ENCODE data around the gene EHD1. TPM values are rescaled to one million over a fixed set of nuclear protein-coding genes. Genes with fewer than 3 reads are reported as not detected.

The EHD1 gene
- total RNA-seq, 2 experiments from 2014 or later: 131 to 149 TPM

DNA sequence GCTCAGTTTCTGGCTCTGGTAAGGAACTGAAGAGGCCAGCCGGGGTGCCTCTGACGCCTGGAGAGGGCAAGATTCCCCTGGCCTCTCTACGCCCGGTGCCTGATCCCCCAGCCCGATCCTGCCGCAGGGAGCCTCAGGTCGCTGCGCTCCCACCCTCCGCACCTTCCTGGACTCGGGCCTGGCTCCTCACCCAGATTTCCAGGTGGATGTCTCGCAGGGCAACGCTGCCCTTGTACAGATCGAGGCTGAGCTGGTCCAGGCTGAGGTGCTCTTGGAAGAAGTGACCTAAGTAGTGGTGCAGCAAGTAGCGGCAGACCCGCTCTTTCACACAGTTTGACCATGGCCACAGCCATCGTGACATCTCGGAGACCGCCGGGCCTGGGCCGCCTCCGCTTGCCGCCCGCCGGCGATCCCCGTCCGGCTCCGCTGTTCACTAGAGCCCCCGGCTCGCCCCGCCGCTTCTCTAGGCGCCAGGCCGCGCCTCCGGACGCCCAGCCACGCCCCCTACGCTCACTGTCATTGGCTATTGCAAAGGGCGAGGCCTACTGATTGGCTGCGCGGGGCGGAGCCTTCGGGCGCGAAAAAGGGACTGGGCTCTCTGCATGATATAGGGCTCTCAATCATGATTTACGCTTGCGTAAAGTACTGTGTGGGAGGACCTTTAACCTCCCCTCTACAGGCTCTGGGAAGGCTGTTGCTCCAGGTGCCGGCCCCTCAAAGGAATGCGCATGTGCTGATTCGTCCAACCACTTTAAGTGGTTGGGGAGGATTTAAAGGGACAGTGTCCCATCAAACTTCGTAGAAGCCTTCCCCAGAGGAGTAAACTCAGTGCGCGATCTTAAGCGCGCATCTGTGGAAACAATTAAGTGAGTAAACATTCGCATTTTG is 38.6 kb upstream of the EHD1 start, which contains the start of gene ATG2A:
Gene ATG2A, minus strand, starts transcription at position 435 of the 888 bp plus-strand sequence. Its CDS starts 74 bp downstream, at position 361.
- ChIA-PET CTCF (interaction anchor here (1.1 to 1.5 kb wide), 3 partner anchors 10 to 97 kb away, joined by 3 to 6 read pairs (median 4); partner anchors contain the start of gene ARL2), POLR2A (no interaction called here)
- Mint-ChIP-seq H3K36me3 (ENCODE audit: low read depth) (no peaks in the 10 kb centered on the region), H3K27me3 (no peaks in the 10 kb centered on the region), H3K4me1 (peaks cover 25% of the 10 kb centered on the region), H3K9me3 (no peaks in the 10 kb centered on the region), H3K4me3 (peak within 1 kb of the TSS; percentile 85), H3K27ac (peak within 1 kb of the TSS; percentile 97)
- DNase-seq: peak; percentile 99

DNA sequence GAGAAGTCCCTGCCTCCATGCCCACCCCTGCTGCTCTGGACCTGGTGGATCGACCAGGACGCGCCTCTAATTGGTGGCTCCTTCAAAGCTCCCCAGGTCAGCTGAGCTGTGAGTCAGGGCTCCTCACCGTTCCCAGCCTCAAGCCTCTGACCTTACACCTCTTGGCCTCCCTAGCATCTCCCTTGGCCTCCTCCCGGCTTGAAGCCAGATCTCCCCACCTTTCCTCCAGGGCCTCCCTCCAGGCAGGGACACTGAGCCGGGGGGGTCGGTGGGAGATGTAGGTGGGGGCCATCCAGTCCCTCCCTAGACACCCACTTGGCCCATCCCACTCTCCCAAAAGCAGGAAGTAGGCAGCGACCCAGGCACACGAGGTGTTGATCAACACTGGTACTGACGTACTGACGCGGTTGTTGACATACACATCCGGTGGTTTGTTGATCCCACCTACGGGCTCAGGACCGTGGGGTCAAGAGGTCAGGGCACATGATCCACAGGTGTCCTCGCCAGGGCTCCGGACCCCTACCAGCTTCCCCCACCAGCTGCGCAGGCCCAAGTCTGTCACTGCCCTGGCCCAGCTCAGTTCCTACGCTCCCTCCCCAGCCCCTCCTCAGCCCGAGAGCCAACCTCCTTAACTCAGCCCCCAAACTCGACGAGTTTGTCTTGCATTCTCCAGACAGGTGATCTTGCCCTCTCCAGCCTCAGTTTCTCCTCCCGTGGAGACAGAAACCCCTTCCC is 37.8 kb upstream of the EHD1 start:
- Mint-ChIP-seq H3K4me1 (peaks cover 25% of the 10 kb centered on the region), H3K9me3 (no peaks in the 10 kb centered on the region), H3K36me3 (ENCODE audit: low read depth) (peaks cover 6% of the 10 kb centered on the region), H3K27ac (peak overlapping the region; percentile 97), H3K27me3 (no peaks in the 10 kb centered on the region), H3K4me3 (peak overlapping the region; percentile 85)
- CTCF ChIA-PET: interaction anchor here (1.0 to 1.5 kb wide), 4 partner anchors 16 to 98 kb away, joined by 3 to 6 read pairs (median 3); partner anchors contain the start of gene ARL2
- POLR2A ChIA-PET: interaction anchor here (0.6 kb wide), 1 partner anchor 57 kb away, joined by 3 read pairs; no protein-coding TSS in a partner anchor
- DNase-seq: peak; percentile 75

DNA sequence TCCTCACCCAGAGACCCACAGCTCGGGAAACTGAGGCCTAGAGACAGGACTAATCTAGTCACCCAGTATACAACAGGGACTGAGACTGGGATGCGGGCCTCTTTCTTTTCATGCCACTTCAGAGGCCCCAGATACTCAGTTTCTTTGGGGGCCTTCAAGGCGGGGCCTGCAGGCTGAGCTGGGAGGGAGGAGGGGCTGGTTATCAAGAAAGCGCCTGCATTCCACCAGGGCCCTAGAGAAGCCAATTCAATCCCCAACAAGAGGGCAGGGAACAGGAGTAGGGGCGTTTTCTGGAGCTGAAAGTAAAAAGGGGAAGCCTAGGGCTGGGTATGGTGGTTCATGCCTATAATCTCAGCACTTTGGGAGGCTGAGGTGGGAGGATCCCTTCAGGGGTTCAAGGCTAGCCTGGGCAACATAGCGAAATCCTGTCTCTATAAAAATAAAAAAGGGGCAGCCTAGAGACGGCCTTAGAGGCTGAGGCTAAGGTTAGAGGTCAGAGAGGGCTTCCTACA is 37.0 kb upstream of the EHD1 start:
- CTCF ChIA-PET: interaction anchor here (0.6 to 1.4 kb wide), 6 partner anchors 15 to 423 kb away, joined by 3 to 6 read pairs (median 4); partner anchors contain the start of gene SF1
- Mint-ChIP-seq H3K9me3 (no peaks in the 10 kb centered on the region), H3K27me3 (no peaks in the 10 kb centered on the region), H3K36me3 (ENCODE audit: low read depth) (peaks cover 7% of the 10 kb centered on the region), H3K4me1 (peaks cover 25% of the 10 kb centered on the region), H3K4me3 (peak overlapping the region; percentile 85), H3K27ac (peak overlapping the region; percentile 97)
- POLR2A ChIA-PET: no interaction called here
- no peak for DNase-seq

DNA sequence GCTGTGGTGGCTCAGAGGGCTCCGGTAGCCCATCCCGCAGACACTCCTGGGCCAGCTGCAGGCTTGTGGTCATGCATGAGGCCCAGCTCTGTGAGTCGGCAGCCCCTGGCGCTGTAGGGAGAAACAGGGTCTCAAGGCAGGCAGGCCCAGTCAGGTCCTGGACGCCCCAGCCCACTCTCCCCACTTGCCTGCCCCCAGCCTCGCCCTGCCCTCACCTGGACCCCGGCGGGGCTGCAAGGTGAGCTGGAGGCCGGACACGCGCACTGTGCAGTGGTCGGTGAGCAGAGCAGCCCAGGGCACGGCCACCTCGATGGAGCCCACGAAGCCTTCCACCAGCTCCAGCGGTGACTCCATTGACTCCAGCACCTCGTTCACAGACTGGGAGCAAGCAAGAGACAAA is 35.7 kb upstream of the EHD1 start:
- CTCF ChIA-PET: no interaction called here
- no peak for DNase-seq
- POLR2A ChIA-PET: no interaction called here
- Mint-ChIP-seq H3K27ac (no peak overlapping the region), H3K4me1 (peaks cover 25% of the 10 kb centered on the region), H3K36me3 (ENCODE audit: low read depth) (peaks cover 7% of the 10 kb centered on the region), H3K4me3 (no peak overlapping the region), H3K9me3 (no peaks in the 10 kb centered on the region), H3K27me3 (no peaks in the 10 kb centered on the region)

DNA sequence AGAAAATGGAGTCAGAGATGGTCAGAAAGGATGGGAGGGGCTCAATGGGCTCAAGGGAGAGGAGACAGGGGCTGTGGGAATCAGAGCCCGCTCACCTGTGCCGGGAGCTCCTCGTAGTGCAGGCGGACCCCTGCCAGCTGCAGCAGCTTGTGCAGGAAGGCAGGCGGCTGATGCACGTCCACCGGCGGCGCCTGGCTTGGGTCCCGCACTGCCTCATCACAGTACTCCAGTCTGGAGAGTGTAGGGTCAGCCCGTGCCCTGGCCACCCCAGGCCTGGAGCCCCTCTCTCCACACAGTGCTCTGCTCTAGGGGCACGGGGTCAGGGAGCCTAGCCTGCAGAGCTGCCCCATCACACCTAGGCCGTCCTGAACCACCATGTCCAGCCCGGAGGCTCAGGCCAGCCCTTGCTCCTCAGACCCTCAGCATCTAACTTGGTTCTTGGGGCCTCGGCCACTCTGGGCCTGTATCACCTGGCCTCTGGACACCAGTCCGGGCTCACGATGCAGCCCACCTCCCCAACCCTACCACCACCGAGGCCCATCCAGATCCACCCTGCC is 34.8 kb upstream of the EHD1 start:
- Mint-ChIP-seq H3K27ac (no peak overlapping the region), H3K9me3 (no peaks in the 10 kb centered on the region), H3K4me1 (peaks cover 23% of the 10 kb centered on the region), H3K36me3 (ENCODE audit: low read depth) (peaks cover 7% of the 10 kb centered on the region), H3K27me3 (no peaks in the 10 kb centered on the region), H3K4me3 (no peak overlapping the region)
- ChIA-PET CTCF (interaction anchor here (1.3 kb wide), 1 partner anchor 16 kb away, joined by 4 read pairs; no protein-coding TSS in a partner anchor), POLR2A (no interaction called here)
- no peak for DNase-seq

DNA sequence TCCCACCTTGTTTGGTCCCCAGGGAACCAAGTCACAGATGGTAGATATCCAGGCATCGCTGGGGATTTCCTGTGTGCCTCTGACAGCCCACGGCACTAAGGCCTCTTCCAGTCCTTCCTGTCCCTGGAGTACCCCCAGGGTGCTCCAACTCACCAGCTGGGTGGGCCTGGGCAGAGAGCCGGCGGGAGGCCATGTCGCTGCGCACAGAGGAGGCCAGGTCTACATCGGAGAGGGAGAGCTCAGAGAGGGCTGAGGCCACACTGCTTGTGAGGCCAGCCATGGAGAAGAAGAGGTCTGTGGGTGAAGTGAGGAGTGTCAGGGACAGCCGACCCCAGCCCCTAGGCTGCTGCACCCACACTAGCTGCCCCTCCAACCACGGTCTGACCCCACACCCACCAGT is 33.3 kb upstream of the EHD1 start:
- H3K4me1 Mint-ChIP-seq: peaks cover 13% of the 10 kb centered on the region
- no peaks in the 10 kb centered on the region for H3K9me3 Mint-ChIP-seq
- H3K4me3 Mint-ChIP-seq: no peak overlapping the region
- H3K27me3 Mint-ChIP-seq: no peaks in the 10 kb centered on the region
- no peak for DNase-seq
- peaks cover 12% of the 10 kb centered on the region for H3K36me3 Mint-ChIP-seq (ENCODE audit: low read depth)
- H3K27ac Mint-ChIP-seq: peak overlapping the region; percentile 58
- ChIA-PET POLR2A (no interaction called here), CTCF (interaction anchor here (0.6 to 1.9 kb wide), 6 partner anchors 11 to 206 kb away, joined by 3 to 6 read pairs (median 4); partner anchors contain the start of gene ZNHIT2)

DNA sequence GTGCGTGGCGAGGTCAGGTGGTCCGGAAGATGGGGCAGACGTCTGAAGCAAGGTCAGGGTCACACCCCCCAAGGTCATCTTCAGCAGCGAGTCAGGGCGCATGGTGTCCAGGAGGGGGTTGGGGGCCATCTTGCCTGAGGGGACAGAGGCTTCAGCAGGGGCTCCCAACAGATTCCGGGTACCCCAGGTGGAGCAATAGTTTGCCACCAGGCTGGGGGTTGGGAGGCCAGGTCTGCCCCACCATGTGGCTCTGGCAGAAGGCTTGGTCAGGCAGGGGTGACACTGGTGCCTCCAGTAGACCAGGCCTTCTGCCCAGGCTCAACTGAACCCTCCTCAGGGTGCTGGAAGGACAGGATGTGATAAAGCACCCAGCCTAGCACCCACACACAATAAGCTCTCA is 32.7 kb upstream of the EHD1 start:
- Mint-ChIP-seq H3K4me1 (peaks cover 10% of the 10 kb centered on the region), H3K9me3 (no peaks in the 10 kb centered on the region), H3K27me3 (no peaks in the 10 kb centered on the region), H3K4me3 (no peak overlapping the region), H3K27ac (no peak overlapping the region), H3K36me3 (ENCODE audit: low read depth) (peaks cover 12% of the 10 kb centered on the region)
- ChIA-PET POLR2A (no interaction called here), CTCF (interaction anchor here (1.2 to 1.9 kb wide), 4 partner anchors 17 to 206 kb away, joined by 3 to 6 read pairs (median 4); partner anchors contain the start of gene ZNHIT2)
- no peak for DNase-seq

DNA sequence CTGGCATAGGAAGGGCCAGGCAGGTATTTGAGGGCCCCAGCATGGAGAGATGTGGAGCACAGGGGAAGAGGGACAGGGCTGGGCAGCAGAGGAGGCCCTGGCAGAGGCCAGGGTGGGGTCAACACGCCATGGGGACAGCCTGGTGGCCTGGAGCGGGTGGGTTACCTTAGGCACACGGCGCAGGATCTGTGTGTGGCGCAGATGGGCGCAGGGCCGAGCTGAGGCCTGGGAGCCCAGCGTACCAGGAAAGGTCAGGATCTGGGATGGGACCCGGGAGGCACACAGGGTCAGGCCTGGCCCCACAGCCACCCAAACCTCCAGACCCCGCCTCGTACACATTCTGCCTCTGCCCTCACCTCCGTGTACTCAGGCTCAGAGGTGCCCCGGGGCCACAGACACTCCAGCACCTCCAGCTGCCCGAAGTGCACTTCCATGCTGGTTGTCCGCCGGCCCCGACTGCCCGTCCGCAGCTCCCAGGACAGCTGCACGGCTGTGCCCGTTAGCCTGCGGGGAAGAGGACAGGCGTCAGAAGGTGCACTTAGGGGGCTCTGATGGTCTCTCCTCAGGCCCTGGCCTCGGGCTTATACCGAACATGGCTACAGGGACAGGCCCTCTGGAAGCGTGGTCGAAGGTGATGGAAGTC is 32.2 kb upstream of the EHD1 start:
- peaks cover 14% of the 10 kb centered on the region for H3K36me3 Mint-ChIP-seq (ENCODE audit: low read depth)
- CTCF ChIA-PET: interaction anchor here (0.6 kb wide), 1 partner anchor 54 kb away, joined by 3 read pairs; no protein-coding TSS in a partner anchor
- H3K4me1 Mint-ChIP-seq: peaks cover 6% of the 10 kb centered on the region
- H3K27me3 Mint-ChIP-seq: no peaks in the 10 kb centered on the region
- no peaks in the 10 kb centered on the region for H3K9me3 Mint-ChIP-seq
- peak overlapping the region; percentile 6 for H3K27ac Mint-ChIP-seq
- POLR2A ChIA-PET: no interaction called here
- H3K4me3 Mint-ChIP-seq: no peak overlapping the region
- DNase-seq: no peak

DNA sequence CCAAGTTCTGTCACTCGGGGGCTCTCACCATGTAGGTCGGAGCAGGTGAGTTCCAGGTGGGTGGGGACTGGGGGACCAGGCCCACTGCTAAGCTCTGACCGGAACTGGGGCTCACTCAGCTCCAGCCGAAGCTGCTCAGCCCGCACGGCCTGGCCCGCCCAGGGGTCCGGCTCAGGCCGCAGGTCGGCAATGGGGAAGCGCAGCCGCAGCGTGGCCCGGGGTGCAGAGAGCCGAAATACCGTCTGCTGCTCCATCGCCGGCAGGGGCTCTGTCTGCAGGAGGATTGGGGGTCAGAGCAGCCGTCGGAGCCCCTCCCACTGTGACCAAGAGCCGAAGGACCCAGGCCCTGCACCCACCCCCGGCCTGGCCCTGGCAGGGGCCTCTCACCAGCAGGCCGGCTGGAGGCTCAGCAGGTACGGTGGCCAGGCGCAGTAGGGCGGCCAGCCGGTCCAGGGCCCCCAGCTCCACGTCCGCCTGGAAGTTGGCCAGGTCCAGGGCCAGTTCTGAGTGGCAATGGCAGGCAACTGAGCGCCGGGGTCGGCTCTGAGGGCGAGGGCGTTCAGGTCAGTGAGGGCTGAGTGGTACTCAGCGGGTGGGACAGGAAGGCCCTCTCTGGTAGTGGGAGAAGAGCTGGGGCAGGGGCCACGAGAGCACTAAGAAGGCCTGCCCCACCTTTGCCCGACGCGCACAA is 31.4 kb upstream of the EHD1 start:
- no peak for DNase-seq
- ChIA-PET CTCF (interaction anchor here (0.6 to 1.1 kb wide), 2 partner anchors 28 to 54 kb away, joined by 3 read pairs; no protein-coding TSS in a partner anchor), POLR2A (no interaction called here)
- Mint-ChIP-seq H3K36me3 (ENCODE audit: low read depth) (peaks cover 19% of the 10 kb centered on the region), H3K9me3 (no peaks in the 10 kb centered on the region), H3K27ac (no peak overlapping the region), H3K4me1 (peaks cover 2% of the 10 kb centered on the region), H3K4me3 (no peak overlapping the region), H3K27me3 (no peaks in the 10 kb centered on the region)

DNA sequence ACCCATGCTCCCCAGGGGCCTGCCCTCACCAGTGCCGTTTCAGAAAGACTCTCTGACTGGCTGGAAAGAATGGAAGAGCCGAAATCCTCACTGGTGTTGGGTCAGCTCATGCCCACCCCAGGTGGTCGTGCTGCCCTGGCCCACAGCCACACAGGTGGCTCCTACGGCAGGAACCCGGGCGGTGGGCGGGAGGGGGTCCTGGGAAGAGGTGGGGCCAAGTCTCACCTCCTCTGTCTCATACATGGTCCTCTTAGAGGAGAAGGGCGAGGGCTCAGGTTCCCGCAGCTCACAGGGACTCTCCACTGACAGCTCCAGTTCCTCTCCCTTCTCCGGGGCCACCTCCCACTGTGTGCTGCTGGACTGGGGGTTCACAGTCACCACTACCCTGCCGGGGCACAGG is 30.3 kb upstream of the EHD1 start:
- Mint-ChIP-seq H3K4me1 (no peaks in the 10 kb centered on the region), H3K27me3 (no peaks in the 10 kb centered on the region), H3K9me3 (no peaks in the 10 kb centered on the region), H3K36me3 (ENCODE audit: low read depth) (peaks cover 19% of the 10 kb centered on the region), H3K27ac (no peak overlapping the region), H3K4me3 (no peak overlapping the region)
- ChIA-PET POLR2A (no interaction called here), CTCF (interaction anchor here (1.0 kb wide), 1 partner anchor 63 kb away, joined by 3 read pairs; no protein-coding TSS in a partner anchor)
- no peak for DNase-seq

DNA sequence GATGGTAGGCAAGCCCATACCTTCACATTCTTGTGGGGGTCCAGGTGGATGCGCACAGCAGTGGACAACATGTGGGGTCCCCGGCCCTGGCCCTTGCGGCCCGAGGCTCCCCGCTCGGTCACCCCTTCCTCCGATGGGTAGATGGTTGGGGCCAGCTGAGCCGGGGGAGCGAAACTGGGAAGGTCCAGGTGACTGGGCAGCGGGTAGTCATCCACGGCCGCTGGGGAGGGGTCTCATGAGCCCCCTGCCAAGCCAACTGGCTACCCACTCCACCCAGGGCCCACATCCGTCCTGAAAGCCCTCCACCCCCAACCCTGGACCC is 27.9 kb upstream of the EHD1 start:
- no peak overlapping the region for H3K27ac Mint-ChIP-seq
- H3K4me3 Mint-ChIP-seq: no peak overlapping the region
- ChIA-PET POLR2A (no interaction called here), CTCF (interaction anchor here (1.7 to 1.8 kb wide), 2 partner anchors 18 to 21 kb away, joined by 3 to 4 read pairs; no protein-coding TSS in a partner anchor)
- DNase-seq: no peak
- no peaks in the 10 kb centered on the region for H3K9me3 Mint-ChIP-seq
- peaks cover 6% of the 10 kb centered on the region for H3K4me1 Mint-ChIP-seq
- peaks cover 20% of the 10 kb centered on the region for H3K36me3 Mint-ChIP-seq (ENCODE audit: low read depth)
- no peaks in the 10 kb centered on the region for H3K27me3 Mint-ChIP-seq
